Endothelial cell (in vitro differentiated cells): ENCODE data around the gene NRG2. TPM values are rescaled to one million over a fixed set of nuclear protein-coding genes. Genes with fewer than 3 reads are reported as not detected.

Experiments
- DNase-seq: peaks from one replicate; pipeline ENCODE4 v3.0.0; 2021; ENCODE audit warnings: low spot score
- H3K27ac Mint-ChIP-seq: one replicate; pipeline ENCODE4 v1.8.0; 2021; ENCODE audit warnings: mixed read lengths, inconsistent platforms; ENCODE audit not compliant: unreplicated experiment
- H3K27me3 Mint-ChIP-seq: one replicate; pipeline ENCODE4 v1.8.0; 2021; ENCODE audit warnings: mild to moderate bottlenecking, moderate library complexity, mixed read lengths, inconsistent platforms; ENCODE audit not compliant: unreplicated experiment
- H3K36me3 Mint-ChIP-seq: one replicate; pipeline ENCODE4 v1.8.0; 2021; ENCODE audit warnings: mild to moderate bottlenecking, low read depth, mixed read lengths, inconsistent platforms; ENCODE audit not compliant: unreplicated experiment
- H3K4me1 Mint-ChIP-seq: one replicate; pipeline ENCODE4 v1.8.0; 2021; ENCODE audit warnings: mild to moderate bottlenecking, mixed read lengths, inconsistent platforms; ENCODE audit not compliant: unreplicated experiment
- H3K4me3 Mint-ChIP-seq: one replicate; pipeline ENCODE4 v1.8.0; 2021; ENCODE audit warnings: mild to moderate bottlenecking, mixed read lengths, inconsistent platforms; ENCODE audit not compliant: unreplicated experiment
- H3K9me3 Mint-ChIP-seq: one replicate; pipeline ENCODE4 v1.8.0; 2021; ENCODE audit warnings: mixed read lengths, inconsistent platforms; ENCODE audit not compliant: unreplicated experiment
- CTCF ChIP-seq: fragments of 200-600 bp; sonication (generic); IDR thresholded peaks from one replicate; pipeline ENCODE4 v1.5.0; 2021; ENCODE audit warnings: antibody characterized with exemption; ENCODE audit not compliant: unreplicated experiment
- total RNA-seq: library from RNA; stranded (reverse); fragmentation: NEBNext Ultra II Directional; extraction: Animal tissue kit (Norgen Biotek cat#: 25700); gene quantifications from one replicate; pipeline ENCODE4 v1.2.1, GENCODE V29; 2021; ENCODE audit not compliant: unreplicated experiment

NRG2 gene
- total RNA-seq, 1 donor from 2014 or later, result not detected

GRCh38 chr5:139925216-139925562 lies 117.9 kb downstream of the NRG2 start:
- no peak overlapping the region for H3K27ac Mint-ChIP-seq
- no peak overlapping the region for H3K4me3 Mint-ChIP-seq
- H3K36me3 Mint-ChIP-seq, result no peaks in the 10 kb centered on the region
- peaks cover 2% of the 10 kb centered on the region for H3K4me1 Mint-ChIP-seq
- DNase-seq, result no peak
- H3K27me3 Mint-ChIP-seq, result no peaks in the 10 kb centered on the region
- no peak for TF ChIP-seq CTCF
- no peaks in the 10 kb centered on the region for H3K9me3 Mint-ChIP-seq

- no peaks in the 10 kb centered on the region for H3K36me3 Mint-ChIP-seq
- no peak overlapping the region for H3K27ac Mint-ChIP-seq
- no peak for DNase-seq
- no peak overlapping the region for H3K4me3 Mint-ChIP-seq
- peaks cover 2% of the 10 kb centered on the region for H3K4me1 Mint-ChIP-seq
- TF ChIP-seq CTCF, result no peak
- no peaks in the 10 kb centered on the region for H3K27me3 Mint-ChIP-seq
- no peaks in the 10 kb centered on the region for H3K9me3 Mint-ChIP-seq
Observed at GRCh38 chr5:139924294-139925215, 118.5 kb downstream of the NRG2 start.

- Mint-ChIP-seq H3K4me3 (no peak overlapping the region), H3K4me1 (no peaks in the 10 kb centered on the region), H3K27ac (no peak overlapping the region), H3K9me3 (no peaks in the 10 kb centered on the region), H3K36me3 (no peaks in the 10 kb centered on the region), H3K27me3 (no peaks in the 10 kb centered on the region)
- no peak for TF ChIP-seq CTCF
- DNase-seq, result no peak
Observed at GRCh38 chr5:139919308-139919707, 123.8 kb downstream of the NRG2 start.

- DNase-seq, result no peak
- TF ChIP-seq CTCF, result no peak
- H3K4me1 Mint-ChIP-seq, result no peaks in the 10 kb centered on the region
- H3K36me3 Mint-ChIP-seq, result no peaks in the 10 kb centered on the region
- H3K9me3 Mint-ChIP-seq, result no peaks in the 10 kb centered on the region
- no peak overlapping the region for H3K27ac Mint-ChIP-seq
- no peaks in the 10 kb centered on the region for H3K27me3 Mint-ChIP-seq
- no peak overlapping the region for H3K4me3 Mint-ChIP-seq
Observed at GRCh38 chr5:139915834-139916233, 127.3 kb downstream of the NRG2 start.

GRCh38 chr5:139915266-139915665 lies 127.8 kb downstream of the NRG2 start:
- H3K4me1 Mint-ChIP-seq, result no peaks in the 10 kb centered on the region
- DNase-seq, result no peak
- H3K36me3 Mint-ChIP-seq, result no peaks in the 10 kb centered on the region
- no peaks in the 10 kb centered on the region for H3K9me3 Mint-ChIP-seq
- no peak overlapping the region for H3K4me3 Mint-ChIP-seq
- no peak for TF ChIP-seq CTCF
- peaks cover 1% of the 10 kb centered on the region for H3K27me3 Mint-ChIP-seq
- H3K27ac Mint-ChIP-seq, result no peak overlapping the region
